ENCODE results near the gene DYTN. TPM values are rescaled to one million over a fixed set of nuclear protein-coding genes. Genes with fewer than 3 reads are reported as not detected.

Gene DYTN
- total RNA-seq, 1 experiment from 2014 or later, result not detected

DNA sequence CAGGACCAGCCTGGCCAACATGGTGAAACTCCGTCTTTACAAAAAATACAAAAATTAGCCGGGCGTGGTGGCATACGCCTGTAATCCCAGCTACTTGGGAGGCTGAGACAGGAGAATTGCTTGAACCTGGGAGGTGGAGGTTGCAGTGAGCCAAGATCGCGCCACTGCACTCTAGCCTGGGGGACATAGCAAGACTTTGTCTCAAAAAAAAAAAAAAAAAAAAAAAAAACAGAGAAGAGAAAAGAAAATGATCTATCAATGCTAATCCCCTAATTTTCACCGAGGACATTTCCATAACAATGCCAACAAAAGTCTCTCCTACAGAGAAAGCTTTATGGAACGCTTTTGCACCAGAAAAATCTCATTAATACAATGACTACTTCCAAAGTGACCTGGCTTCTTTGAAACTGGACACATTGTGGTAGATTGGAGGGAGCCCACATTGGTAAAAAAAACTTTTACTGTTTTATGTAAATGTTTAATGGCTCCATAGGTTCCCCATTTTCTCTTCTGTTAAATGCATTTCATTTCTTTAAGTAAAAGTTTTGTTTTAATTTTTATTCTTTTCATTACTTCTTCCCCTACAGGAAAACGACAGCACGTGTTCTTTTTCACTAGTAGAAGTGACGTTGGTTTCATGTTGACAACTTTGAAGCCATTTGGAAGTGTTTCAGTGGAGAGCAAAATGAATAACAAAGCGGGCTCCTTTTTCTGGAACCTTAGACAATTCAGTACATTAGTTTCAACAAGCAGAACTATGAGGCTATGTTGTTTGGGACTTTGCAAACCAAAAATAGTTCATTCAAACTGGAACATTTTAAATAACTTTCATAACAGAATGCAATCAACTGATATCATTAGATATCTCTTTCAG is 48.1 kb upstream of the DYTN start:
- Histone ChIP-seq H3K9me2 (ENCODE audit: insufficient read depth) (no peaks in the 10 kb centered on the region), H3K27ac (ENCODE audit: low read depth, low read length) (peak overlapping the region; percentile 57; the same call in 1 of the 2 replicates), H2AFZ (ENCODE audit: low read depth, low read length, poor library complexity, severe bottlenecking) (no peak overlapping the region), H3K79me2 (ENCODE audit: insufficient read depth, low read length) (peaks cover 49% of the 10 kb centered on the region), H3K27me3 (ENCODE audit: insufficient read depth, low read length) (no peaks in the 10 kb centered on the region), H3K4me3 (replicated peaks in 1 of 2; ENCODE audit: low read depth in 1 of 2, low read length in 2 of 2) (peak overlapping the region; percentile 68 to 72), H4K20me1 (ENCODE audit: insufficient read depth) (no peaks in the 10 kb centered on the region), H3K4me2 (ENCODE audit: low read length) (peak overlapping the region; percentile 94), H3K9me3 (ENCODE audit: control insufficient read depth in 1 of 2, insufficient read depth in 1 of 2, low read depth in 1 of 2, low read length in 2 of 2) (no peaks in the 10 kb centered on the region), H3K36me3 (ENCODE audit: control insufficient read depth in 1 of 2, insufficient read depth in 2 of 2, low read length in 2 of 2) (peaks cover 4 to 10% of the 10 kb centered on the region in 2 experiments; a peak in 2 of 4 replicates), H3K9ac (ENCODE audit: low read length) (peak overlapping the region; percentile 82), H3K4me1 (ENCODE audit: control insufficient read depth in 1 of 2, insufficient read depth in 2 of 2, low read length in 2 of 2) (peaks cover 4 to 21% of the 10 kb centered on the region in 2 experiments; a peak in 3 of 4 replicates)
- ChIA-PET CTCF (interaction anchor here (1.0 kb wide), 1 partner anchor 34 kb away, joined by 7 read pairs; no protein-coding TSS in a partner anchor), POLR2A (interaction anchor here (0.7 kb wide), 1 partner anchor 38 kb away, joined by 3 read pairs; no protein-coding TSS in a partner anchor), RAD21 (ENCODE audit: low non-redundant PET in 1 of 2, low total read pairs in 2 of 2, uncharacterized antibody in 2 of 2, unreplicated experiment in 2 of 2) (interaction anchor here in 1 of 2 experiments (0.5 kb wide), 1 partner anchor 24 kb away, joined by 5 read pairs; no protein-coding TSS in a partner anchor)
- no peak for TF ChIP-seq POLR2A (IDR thresholded peaks at IDR 0.05; ENCODE audit: borderline replicate concordance, extremely low read depth, insufficient read depth, insufficient read length)
- 0 out of 2 replicates have a peak, but pooled peaks have one; percentile 1 for TF ChIP-seq EGR1 (IDR thresholded peaks at IDR 0.05; ENCODE audit: low read depth)
- ATAC-seq (peak; percentile 0; the same call in 1 of the 2 replicates), DNase-seq (ENCODE audit: low read depth, low spot score) (no peak)
- intact Hi-C loops (cut with micrococcal nuclease), result no loop called here
- BruUV-seq (replicated peaks), result no TSS peak

DNA sequence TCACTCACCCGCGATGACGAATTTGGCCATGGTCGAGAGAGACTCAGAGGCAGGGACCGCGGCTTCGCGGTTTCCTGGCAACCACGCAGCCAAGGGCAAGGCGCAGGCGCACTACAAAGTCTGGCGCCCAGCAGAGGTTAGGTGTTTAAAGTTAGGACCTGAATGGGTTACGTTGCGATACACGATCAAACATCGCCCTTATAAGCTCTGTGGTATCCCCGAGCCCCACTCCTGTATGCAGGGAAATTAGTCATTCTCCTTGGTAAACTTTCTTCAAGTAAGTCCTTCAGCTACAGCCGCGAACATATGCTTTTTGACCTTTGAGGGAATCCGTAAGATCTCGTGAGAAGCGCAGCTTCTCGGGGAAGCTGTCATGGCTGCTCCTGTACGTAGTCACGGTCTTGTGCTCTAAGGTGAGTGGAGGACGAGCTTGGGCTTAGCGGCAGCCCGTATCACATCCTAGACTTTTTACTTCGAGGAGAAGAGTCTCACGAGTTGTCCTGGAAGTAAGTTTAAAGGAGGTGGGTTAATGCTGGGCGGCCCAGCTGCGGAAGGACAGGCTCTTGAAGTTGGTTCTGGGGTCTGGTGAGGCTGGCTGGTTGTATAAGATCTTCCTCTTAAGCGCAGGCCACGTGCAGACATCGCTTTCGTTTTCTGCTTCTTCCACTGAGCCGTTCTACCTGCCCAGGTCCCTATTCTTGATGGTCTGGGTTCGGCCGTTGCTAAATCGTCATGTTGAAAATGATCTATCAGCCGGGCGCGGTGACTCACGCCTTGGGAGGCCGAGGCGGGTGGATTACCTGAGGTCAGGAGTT is 47.3 kb upstream of the DYTN start, which contains the start of the genes FASTKD2 and MDH1B:
Gene FASTKD2, plus strand, starts transcription at position 365 of the 815 bp plus-strand sequence. CDS start 1,088 bp downstream, outside the sequence.
Gene MDH1B, minus strand, starts transcription at position 87 of the 815 bp plus-strand sequence. Its CDS starts 57 bp downstream, at position 30.
- POLR2A ChIA-PET, result interaction anchor here (0.7 kb wide), 1 partner anchor 37 kb away, joined by 3 read pairs; no protein-coding TSS in a partner anchor
- peak; percentile 91 for ATAC-seq
- Histone ChIP-seq H3K4me1 (ENCODE audit: control insufficient read depth in 1 of 2, insufficient read depth in 2 of 2, low read length in 2 of 2) (peaks cover 4 to 21% of the 10 kb centered on the region in 2 experiments; a peak in 3 of 4 replicates), H3K9ac (ENCODE audit: low read length) (peak within 1 kb of the TSS; percentile 82), H2AFZ (ENCODE audit: low read depth, low read length, poor library complexity, severe bottlenecking) (peak within 1 kb of the TSS; percentile 81), H3K27ac (ENCODE audit: low read depth, low read length) (peak within 1 kb of the TSS; percentile 57), H3K4me2 (ENCODE audit: low read length) (peak within 1 kb of the TSS; percentile 94), H3K36me3 (ENCODE audit: control insufficient read depth in 1 of 2, insufficient read depth in 2 of 2, low read length in 2 of 2) (peaks cover 4 to 10% of the 10 kb centered on the region in 2 experiments; a peak in 2 of 4 replicates), H3K79me2 (ENCODE audit: insufficient read depth, low read length) (peaks cover 49% of the 10 kb centered on the region), H4K20me1 (ENCODE audit: insufficient read depth) (no peaks in the 10 kb centered on the region), H3K9me3 (ENCODE audit: control insufficient read depth in 1 of 2, insufficient read depth in 1 of 2, low read depth in 1 of 2, low read length in 2 of 2) (no peaks in the 10 kb centered on the region), H3K27me3 (ENCODE audit: insufficient read depth, low read length) (no peaks in the 10 kb centered on the region), H3K4me3 (replicated peaks in 1 of 2; ENCODE audit: low read depth in 1 of 2, low read length in 2 of 2) (peak within 1 kb of the TSS; percentile 68 to 72), H3K9me2 (ENCODE audit: insufficient read depth) (no peaks in the 10 kb centered on the region)
- peak; percentile 93 for DNase-seq (ENCODE audit: low read depth, low spot score)
- intact Hi-C loops (cut with micrococcal nuclease), result no loop called here
- RAD21 ChIA-PET (ENCODE audit: low non-redundant PET in 1 of 2, low total read pairs in 2 of 2, uncharacterized antibody in 2 of 2, unreplicated experiment in 2 of 2), result no interaction called here
- BruUV-seq (replicated peaks), result TSS peak; percentile 43
- CTCF ChIA-PET, result interaction anchor here (1.0 kb wide), 1 partner anchor 35 kb away, joined by 7 read pairs; no protein-coding TSS in a partner anchor
- TF ChIP-seq SIN3A (IDR thresholded peaks at IDR 0.05; ENCODE audit: low read depth) (peak; percentile 70; the same call in 1 of the 2 replicates), MAX (IDR thresholded peaks at IDR 0.05) (peak; percentile 82), EZH2 (IDR thresholded peaks at IDR 0.05) (no peak), CTCF (IDR thresholded peaks at IDR 0.05 in 2 of 3, conservative IDR thresholded peaks at IDR 0.05 in 1 of 3; ENCODE audit: borderline replicate concordance in 1 of 3, insufficient read depth in 1 of 3, low read depth in 2 of 3, low read length in 2 of 3) (no peak), SRF (IDR thresholded peaks at IDR 0.05; ENCODE audit: low read depth) (no peak; the same call in 1 of the 2 replicates), ZFX (IDR thresholded peaks at IDR 0.05) (peak; percentile 30; the same call in 1 of the 2 replicates), POLR2AphosphoS5 (IDR thresholded peaks at IDR 0.05; ENCODE audit: low read depth, low read length) (peak; percentile 90), TCF7L2 (IDR thresholded peaks at IDR 0.05; ENCODE audit: borderline replicate concordance, extremely low read depth, insufficient read depth, insufficient read length) (no peak)
- TF ChIP-seq, protein P1, sequence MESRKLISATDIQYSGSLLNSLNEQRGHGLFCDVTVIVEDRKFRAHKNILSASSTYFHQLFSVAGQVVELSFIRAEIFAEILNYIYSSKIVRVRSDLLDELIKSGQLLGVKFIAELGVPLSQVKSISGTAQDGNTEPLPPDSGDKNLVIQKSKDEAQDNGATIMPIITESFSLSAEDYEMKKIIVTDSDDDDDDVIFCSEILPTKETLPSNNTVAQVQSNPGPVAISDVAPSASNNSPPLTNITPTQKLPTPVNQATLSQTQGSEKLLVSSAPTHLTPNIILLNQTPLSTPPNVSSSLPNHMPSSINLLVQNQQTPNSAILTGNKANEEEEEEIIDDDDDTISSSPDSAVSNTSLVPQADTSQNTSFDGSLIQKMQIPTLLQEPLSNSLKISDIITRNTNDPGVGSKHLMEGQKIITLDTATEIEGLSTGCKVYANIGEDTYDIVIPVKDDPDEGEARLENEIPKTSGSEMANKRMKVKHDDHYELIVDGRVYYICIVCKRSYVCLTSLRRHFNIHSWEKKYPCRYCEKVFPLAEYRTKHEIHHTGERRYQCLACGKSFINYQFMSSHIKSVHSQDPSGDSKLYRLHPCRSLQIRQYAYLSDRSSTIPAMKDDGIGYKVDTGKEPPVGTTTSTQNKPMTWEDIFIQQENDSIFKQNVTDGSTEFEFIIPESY (IDR thresholded peaks at IDR 0.05; ENCODE audit: extremely low read depth, insufficient replicate concordance, low read length), result peak; percentile 99

Data from HCT116 (cell line).